DMS79 treated with DMSO at 0.1 percent for 48 hours (cell line): Measurements from ENCODE around the gene ZC3H7B.
A peak's percentile ranks its signal among the peaks of the same experiment; 100 is the strongest.

Source experiments
- DNase-seq: peaks from one replicate; lab custom pipeline; 2025; lab: John Stamatoyannopoulos, UW

ZC3H7B gene

DNA sequence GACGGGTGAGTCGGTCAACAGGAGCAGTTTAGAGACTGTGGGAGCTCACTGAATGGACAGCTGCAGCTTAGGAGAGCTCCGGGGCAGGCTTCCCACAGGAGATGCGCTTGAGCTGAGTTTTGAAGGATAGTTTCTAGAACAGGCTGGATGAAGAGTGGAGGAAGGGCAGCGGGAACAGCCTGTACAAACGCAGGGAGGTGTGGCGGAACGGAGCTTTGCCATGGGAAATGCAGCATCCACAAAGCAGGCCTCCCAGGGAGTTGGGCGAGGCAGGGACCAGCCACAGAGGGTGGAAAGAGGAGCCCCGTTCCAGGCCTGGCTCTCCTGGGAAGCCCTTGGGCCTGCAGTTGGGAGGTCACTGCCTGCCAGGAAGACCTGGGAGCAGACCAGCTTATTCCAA is 53.7 kb downstream of the ZC3H7B start:
- DNase-seq, result no peak

GRCh38 chr22:41355895-41356294 is 54.6 kb downstream of the ZC3H7B start:
- DNase-seq, result no peak

DNA sequence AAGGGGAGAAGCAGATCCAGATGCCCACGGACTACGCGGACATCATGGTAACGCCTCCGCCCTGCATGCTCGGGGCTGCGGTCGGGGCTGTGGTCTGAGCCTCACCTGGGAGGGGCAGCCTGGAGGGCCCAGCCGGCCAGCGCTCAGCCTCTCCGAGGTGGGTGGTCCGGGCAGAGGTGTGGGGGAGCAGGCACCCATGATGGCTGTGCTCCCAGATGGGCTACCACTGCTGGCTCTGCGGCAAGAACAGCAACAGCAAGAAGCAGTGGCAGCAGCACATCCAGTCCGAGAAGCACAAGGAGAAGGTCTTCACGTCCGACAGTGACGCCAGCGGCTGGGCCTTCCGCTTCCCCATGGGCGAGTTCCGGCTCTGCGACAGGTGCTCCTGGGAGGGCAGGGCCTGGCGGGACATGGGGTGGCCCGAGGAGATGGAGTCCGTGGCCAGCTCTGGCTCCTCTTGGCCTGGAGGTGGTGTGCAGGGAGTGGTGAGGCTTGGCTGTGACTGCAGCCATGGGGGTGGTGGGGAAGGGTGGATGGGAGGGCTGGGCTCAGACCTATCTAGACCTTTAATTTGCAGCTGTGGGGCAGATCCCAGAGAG is 55.2 kb downstream of the ZC3H7B start:
- DNase-seq, result no peak

GRCh38 chr22:41357191-41357590 is 55.9 kb downstream of the ZC3H7B start:
- DNase-seq, result no peak

DNA sequence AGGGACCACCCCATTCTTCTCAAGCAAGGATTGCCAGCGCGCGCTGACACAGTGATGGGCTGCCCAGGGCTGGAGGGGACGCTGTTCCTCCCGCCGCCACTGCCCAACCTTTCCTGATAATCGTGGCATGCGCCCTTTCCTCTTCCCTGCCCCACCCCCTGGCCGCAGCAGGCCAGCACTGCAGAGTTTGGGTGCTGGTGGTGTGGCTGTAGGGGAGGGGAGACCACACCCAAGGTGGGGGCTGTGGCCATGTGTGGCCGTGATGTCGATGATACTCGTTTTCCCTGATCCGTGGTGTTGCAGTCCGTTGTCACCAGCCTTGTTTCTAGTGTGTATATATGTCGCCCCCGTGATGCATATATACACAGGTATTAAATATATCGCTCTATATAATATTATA is 57.6 kb downstream of the ZC3H7B start:
- DNase-seq, result no peak

GRCh38 chr22:41359376-41359775 is 58.1 kb downstream of the ZC3H7B start:
- no peak for DNase-seq

- no peak for DNase-seq
Observed at GRCh38 chr22:41360126-41360525, 58.8 kb downstream of the ZC3H7B start.

DNA sequence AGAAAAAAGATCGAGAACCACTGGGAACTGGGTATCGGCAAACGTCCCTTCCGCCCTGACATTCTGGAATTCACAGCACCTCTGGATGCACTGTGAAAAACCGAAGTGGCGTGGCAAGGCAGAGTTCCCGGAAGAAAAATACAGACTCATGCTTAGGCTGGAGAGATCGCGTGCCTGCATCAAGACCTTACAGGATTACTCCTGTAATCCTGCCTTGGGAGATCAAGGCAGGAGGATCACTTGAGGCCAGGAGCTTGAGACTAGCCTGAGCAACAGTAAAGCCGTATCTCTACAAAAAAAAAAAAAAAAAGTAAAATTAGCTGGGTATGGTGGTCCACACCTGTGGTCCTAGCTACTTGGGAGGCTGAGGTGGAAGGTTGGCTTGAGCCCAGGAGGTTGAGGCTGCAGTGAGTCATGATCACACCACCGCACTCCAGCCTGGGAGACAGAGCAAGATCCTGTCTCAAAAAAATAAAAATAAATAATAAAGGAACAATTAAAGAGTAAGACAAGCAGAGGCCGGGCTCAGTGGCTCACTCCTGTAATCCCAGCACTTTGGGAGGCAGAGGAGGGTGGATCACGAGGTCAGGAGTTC is 60.5 kb downstream of the ZC3H7B start:
- no peak for DNase-seq

- DNase-seq, result no peak
Observed at GRCh38 chr22:41362615-41363014, 61.3 kb downstream of the ZC3H7B start.

DNA sequence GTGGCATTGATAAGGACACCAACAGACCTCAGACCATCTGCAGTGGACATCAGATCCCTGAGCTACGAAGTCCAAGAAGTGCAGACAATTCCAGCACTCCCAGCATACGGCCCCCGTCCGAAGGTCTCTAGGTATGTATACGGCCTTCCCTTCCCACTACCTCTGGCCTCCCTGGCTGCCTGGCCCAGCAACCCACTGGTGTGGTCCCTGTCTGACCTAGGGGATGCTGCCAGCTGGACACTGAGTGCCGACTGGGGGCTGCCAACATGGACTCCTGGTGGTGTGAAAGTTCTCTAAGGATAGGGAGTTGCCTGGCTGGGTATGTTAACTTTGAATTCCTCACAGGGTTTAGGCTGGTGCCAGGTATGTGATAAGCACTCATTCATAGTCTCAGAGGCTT is 62.9 kb downstream of the ZC3H7B start:
- DNase-seq, result no peak

GRCh38 chr22:41364955-41365354 is 63.6 kb downstream of the ZC3H7B start:
- DNase-seq, result no peak

- DNase-seq, result no peak
Observed at GRCh38 chr22:41365425-41365824, 64.1 kb downstream of the ZC3H7B start.

- DNase-seq, result no peak
Observed at GRCh38 chr22:41366323-41367029, 65.2 kb downstream of the ZC3H7B start.

DNA sequence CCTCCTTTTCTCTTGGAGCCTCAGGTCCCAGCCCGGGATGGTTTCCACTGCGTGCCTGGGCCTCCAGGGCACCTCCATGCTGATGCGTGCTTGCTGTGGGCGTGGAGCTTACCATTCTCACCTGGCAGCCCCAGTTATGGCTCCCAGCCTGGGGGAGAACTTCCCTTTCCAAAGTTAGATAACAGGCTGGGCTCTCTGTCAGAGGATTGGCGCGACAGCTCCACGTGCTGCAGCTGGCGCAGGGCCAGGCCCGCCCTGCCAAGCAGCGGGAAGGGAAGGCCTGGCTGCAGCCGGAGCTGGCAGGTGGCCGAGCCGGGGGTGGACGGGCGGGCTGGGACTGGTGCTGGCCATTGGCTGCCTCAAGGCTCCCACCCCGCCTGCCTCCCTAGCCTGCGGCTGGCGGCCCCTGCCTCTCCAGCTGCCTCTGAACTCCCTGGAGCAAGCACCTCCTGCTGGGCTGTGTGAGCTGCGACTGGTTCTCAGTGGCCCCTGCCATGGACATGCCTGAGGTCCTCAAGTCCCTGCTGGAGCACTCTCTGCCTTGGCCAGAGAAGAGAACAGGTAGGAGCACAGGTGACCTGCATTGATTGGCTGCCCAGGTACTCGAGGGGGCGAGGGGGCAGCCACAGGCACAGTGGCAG is 65.8 kb downstream of the ZC3H7B start:
- DNase-seq, result peak; percentile 76

DNA sequence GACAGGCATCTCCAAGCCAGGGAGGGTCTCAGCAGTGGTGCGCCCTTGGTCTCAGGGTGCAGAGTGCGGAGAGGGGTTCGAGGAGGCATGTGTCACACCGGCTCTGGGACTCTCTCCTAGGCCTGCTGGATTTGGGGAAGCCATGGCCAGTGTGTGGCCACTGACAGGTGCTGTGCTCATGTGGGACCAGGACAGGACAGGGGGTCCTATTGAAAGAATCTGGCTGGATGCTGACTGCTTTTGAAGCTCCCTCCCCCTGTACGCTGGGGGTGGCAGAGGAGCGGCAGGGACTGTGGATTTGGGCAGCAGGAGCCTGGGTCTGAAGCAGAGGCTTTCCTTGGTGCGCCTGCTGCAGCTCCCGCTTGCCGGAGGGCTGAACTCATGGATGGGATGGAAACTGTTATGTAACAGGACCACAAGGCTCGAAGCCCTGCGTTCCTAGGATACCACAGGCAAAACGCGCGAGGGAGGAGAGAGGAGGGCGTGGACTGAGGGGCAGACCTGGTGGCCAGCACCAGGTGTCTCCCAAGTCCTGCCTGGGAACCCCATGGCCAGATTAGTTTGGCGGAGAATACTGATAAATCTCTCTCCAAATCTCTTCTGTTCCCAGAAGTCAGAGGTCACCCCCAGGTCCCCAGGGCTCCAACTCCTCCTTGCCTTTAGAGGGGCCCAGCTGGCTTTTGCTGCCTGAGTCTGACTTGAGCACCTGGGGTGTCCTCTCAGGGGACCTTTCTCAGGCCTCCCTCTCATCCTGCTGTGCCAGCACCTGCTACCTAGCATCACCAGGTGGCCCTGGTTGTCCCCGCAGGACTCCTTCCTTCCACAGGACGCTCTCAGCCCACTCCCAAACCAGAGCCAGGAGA is 66.6 kb downstream of the ZC3H7B start:
- DNase-seq, result no peak

DNA sequence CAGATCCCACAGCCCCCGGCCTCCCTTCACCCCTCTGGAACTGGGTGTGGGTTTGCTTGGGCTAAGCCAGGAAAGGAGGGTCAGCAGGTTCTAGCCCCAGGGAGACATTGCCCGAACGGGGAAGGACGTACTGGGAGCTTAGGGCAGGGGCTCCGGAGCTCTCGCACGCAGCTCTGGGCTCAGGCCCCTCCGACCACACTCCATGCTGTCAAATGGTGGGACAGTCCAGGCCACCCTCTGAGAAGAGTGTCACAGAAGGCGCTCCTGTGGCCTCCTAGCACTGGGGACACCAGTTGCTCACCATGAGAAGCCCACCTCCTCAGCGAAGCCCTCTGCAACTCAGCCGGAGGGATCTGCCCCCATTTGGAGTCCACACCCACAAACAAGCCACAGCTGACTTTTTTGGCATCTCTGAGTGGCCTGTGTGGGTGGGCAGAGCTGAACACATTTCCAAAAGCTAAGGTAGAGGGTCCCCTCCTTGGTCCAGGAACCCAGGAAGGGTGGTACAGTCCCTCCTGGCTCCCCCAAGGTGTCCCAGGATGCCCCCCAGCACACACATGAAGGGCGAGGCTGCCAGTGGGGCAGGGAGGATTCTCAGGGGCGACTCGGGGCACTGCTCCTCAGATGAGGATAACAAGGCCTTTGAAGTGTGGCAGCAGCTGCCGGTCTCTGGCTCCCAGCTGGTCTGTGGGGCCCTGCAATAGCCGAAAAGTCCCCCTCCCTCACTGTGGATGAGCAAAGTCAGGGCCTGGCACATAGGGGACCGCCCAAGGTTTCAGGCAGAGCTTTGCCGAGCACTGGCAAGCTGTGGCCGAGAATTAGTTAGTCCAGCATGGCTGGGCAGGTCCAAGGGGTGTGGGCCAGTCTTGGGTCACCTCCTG is 67.5 kb downstream of the ZC3H7B start:
- no peak for DNase-seq

- DNase-seq, result no peak
Observed at GRCh38 chr22:41369424-41369745, 68.1 kb downstream of the ZC3H7B start.

DNA sequence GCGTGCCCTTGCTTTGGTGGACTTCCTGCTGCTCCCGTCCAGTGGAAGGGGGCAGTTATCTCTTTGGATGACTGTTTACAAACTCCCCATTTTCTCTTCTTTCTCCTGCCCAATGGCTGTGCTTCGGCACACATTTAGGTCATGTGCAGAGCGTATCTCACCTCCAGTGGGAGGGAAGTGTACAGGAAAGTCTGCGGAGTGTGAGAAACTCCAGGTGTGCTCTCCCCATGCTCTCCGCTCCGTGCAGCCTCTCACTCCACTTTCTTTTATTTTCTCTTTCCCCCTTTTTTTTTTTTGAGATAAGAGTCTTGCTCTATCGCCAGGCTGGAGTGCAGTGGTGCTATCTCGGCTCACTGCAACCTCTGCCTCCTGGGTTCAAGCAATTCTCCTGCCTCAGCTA is 68.5 kb downstream of the ZC3H7B start:
- DNase-seq, result peak; percentile 72

- DNase-seq, result no peak
Observed at GRCh38 chr22:41377846-41378245, 76.5 kb downstream of the ZC3H7B start.

DNA sequence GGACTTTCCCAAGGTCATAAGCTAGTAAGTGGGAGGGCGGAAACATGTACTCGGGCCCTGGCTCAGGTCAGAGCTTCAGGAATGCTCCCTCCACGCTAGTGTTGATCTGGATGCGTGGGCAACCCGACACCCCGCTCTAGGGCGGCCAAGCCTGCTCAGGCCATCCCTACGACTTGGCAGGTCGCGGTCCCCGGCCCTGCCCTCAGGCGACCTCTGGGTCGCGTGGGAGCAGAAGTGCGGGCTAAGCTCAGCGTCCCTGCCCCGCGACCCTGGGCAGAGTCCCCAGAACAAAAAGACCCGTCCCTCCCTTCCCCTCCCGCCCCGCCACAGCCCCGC is 79.6 kb downstream of the ZC3H7B start:
- no peak for DNase-seq

GRCh38 chr22:41381329-41382097 is 80.2 kb downstream of the ZC3H7B start, which contains the start of gene TEF:
TEF (plus strand) TSS chr22:41381942; CDS start chr22:41382045, 103 bp downstream.
- peak; percentile 88 for DNase-seq
